Skeletal muscle tissue (tissue), 4 donors: ENCODE data around the gene LTA4H. TPM values are rescaled to one million over a fixed set of nuclear protein-coding genes. Genes with fewer than 3 reads are reported as not detected.

Experiments
- H3K27ac ChIP-seq: one replicate; pipeline ENCODE4 v1.7.0; 2013; ENCODE audit warnings: mild to moderate bottlenecking, low read depth, low read length, inconsistent platforms
- H3K27me3 ChIP-seq, 3 donors: one replicate each; pipeline ENCODE4 v1.7.0; 2013; ENCODE audit warnings: low read length in 3 of 3; ENCODE audit not compliant: control insufficient read depth in 3 of 3, insufficient read depth in 3 of 3
- H3K36me3 ChIP-seq, 3 donors: one replicate each; pipeline ENCODE4 v1.7.0; 2013; ENCODE audit warnings: low read length in 3 of 3; ENCODE audit not compliant: control insufficient read depth in 3 of 3, insufficient read depth in 3 of 3
- H3K4me1 ChIP-seq, 3 donors: one replicate each; pipeline ENCODE4 v1.7.0; 2013; ENCODE audit warnings: low read length in 3 of 3, mild to moderate bottlenecking in 3 of 3; ENCODE audit not compliant: control insufficient read depth in 3 of 3, insufficient read depth in 3 of 3
- H3K4me3 ChIP-seq, 3 donors: one replicate each; pipeline ENCODE4 v1.7.0; 2013; ENCODE audit warnings: low read length in 3 of 3
- H3K9ac ChIP-seq, 3 donors: one replicate each; pipeline ENCODE4 v1.7.0; 2013; ENCODE audit warnings: low read length in 3 of 3, mild to moderate bottlenecking in 3 of 3, moderate library complexity in 2 of 3, low read depth in 1 of 3
- H3K9me3 ChIP-seq, 3 donors: one replicate each; pipeline ENCODE4 v1.7.0; 2013; ENCODE audit warnings: low read length in 3 of 3; ENCODE audit not compliant: control insufficient read depth in 3 of 3
- total RNA-seq: library from RNA; depleted of rRNA; stranded (reverse); fragments of >200 nt; gene quantifications from one replicate; pipeline ENCODE4 v1.2.3, GENCODE V29; 2014
- donor health status: Osteomylitis.

LTA4H gene
- total RNA-seq, 1 donor from 2014 or later = 55.8 TPM

DNA sequence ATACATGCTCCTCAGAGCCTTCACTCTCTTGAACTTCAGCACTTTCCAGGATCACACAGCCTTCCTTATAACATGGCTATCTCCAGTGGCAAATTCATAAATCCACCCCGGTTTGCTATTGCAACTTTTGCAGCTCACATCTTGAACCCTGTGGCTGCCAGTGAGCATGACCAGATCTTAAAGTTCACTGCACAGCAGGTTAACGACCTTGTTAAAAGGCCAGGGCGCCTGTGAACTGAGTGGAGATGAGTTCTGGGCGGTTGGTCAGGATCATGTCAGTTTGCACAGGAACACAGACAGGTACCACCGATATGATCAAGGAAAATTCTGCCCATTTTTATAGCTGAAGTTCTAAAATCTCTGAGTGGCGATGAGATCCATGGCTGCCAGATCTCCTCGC, 24.7 kb upstream of the LTA4H start:
- peaks cover 0 to 4% (median 3%) of the 10 kb centered on the region in 3 donors for H3K4me1 ChIP-seq
- no peak overlapping the region for H3K27ac ChIP-seq
- H3K9ac ChIP-seq = no peak overlapping the region
- H3K27me3 ChIP-seq = no peaks in the 10 kb centered on the region
- no peak overlapping the region for H3K4me3 ChIP-seq
- no peaks in the 10 kb centered on the region for H3K36me3 ChIP-seq
- no peaks in the 10 kb centered on the region for H3K9me3 ChIP-seq

DNA sequence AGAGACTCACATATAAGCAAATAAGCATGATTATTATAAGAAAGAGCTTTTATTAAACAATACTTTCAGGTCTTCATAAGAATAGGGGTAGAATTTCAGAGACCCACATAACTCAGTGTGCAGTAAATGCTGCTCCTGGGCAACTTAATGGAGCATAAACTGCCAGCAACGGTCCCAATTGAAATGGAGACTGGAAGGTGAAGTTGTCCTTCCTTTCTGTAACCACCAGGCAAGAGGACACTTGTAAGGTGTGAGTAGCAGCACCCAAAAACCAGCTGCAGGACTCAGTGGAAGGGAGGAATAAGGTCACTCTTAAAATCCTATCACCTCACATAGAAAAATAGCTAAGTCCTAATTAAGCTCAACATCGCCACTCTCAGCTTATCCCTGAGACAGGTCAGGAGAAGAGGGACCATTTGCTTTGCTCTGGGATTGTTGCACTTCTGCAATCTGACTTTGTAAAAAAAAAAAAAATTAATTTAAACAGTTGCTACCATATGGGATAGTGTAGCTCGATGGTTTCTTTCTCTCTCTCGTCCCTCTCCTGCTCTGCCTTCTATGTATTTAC, 22.7 kb upstream of the LTA4H start:
- Histone ChIP-seq H3K4me3 (no peak overlapping the region), H3K9me3 (no peaks in the 10 kb centered on the region), H3K4me1 (peaks cover 0 to 4% (median 3%) of the 10 kb centered on the region in 3 donors), H3K27ac (no peak overlapping the region), H3K27me3 (no peaks in the 10 kb centered on the region), H3K9ac (no peak overlapping the region), H3K36me3 (no peaks in the 10 kb centered on the region)

DNA sequence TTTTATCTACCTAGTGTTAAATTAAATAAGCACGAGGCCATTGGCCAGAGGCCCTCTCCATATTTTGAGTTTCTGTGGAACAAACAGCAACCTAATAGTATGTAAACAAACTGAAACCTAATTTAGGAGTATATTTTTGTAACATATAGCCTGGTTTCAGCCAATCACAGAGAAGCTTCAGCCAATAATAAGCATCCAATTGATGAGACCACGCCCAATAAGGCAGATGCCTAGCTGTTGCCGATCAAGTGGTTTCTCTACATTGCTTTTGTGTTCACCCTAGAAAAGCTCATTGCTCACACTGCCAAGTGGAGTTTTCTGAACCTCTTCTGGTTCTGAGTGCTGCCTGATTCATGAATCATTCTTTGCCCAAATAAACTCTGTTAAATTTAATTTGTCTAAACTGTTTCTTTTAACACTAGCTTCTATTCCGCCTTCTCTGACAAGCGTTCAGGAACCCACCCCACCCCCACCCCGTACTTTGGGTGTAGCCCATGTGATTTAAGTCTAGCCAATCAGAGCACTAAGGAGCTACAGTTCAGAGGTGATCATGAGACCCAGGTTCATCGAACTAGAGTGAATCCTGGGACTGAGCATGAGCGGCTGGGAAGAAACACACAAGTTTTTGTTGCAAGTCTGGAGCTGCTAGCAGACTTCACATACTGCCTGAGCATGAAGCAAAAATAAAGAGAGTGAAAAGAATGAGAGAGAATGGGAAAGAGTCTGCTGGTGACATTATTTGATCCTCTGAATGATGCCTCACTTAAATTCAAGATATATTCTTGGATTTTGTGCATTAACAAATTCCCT, 21.5 kb upstream of the LTA4H start:
- no peaks in the 10 kb centered on the region for H3K36me3 ChIP-seq
- H3K27ac ChIP-seq = no peak overlapping the region

DNA sequence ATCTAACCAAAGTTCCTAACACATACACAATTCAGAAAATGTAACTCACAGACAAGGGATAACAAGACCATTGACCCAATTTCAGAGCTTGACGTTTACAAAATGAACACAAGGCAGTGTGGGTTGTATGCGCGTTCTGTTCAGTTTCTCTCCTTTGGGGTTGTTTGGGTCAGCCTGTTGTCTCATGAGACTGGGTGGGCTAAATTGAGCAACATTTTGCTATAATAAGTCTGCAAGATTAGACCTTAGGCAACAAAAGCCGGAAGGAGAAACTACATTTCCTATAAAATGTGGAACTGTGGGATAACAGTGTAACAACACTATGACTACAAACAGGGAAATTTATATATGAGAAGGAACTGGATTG, 18.8 kb upstream of the LTA4H start:
- H3K27ac ChIP-seq = peak overlapping the region; percentile 37
- H3K27me3 ChIP-seq = no peaks in the 10 kb centered on the region
- no peaks in the 10 kb centered on the region for H3K9me3 ChIP-seq
- no peaks in the 10 kb centered on the region for H3K36me3 ChIP-seq
- no peak overlapping the region for H3K4me3 ChIP-seq
- H3K4me1 ChIP-seq = no peaks in the 10 kb centered on the region
- no peak overlapping the region for H3K9ac ChIP-seq

More for the DNA sequence above, 21.5 kb upstream of the LTA4H start:
- Histone ChIP-seq H3K9ac (no peak overlapping the region), H3K9me3 (no peaks in the 10 kb centered on the region), H3K27me3 (no peaks in the 10 kb centered on the region), H3K4me3 (no peak overlapping the region), H3K4me1 (no peaks in the 10 kb centered on the region)

DNA sequence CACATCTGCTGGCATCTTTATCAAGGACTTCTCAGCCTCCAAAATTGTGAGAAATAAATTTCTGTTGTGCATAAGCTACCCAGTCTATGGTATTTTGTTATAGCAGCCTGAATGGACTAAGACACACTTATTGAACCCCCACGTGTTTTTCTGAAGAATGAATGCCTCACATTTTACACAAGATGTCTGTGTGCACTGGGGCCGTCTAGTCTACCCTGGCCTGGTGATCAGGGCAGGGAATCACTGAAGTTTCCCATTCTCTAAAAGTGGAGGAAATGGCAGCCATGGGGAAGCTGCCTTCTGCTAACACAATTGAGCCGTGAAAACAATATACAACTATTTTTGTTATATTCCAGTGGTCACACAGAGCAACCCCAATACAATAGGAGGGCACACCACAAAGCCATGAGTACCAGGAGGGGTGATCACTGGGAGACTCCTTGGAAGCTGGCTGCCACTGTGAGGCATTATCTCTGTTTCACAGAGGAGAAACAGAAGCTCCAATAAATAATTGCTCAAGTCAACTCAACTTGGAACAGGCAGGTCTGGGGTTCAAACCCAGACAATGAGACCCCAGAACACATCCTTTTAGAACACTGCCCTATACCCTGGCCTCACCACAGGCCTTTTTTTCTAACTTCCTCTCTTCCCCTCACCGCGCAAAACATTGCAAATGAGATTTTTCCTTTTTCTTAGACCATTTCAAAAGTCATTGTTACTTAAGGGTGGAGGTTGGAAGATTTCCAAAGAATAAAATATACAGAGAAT, 18.3 kb upstream of the LTA4H start:
- Histone ChIP-seq H3K36me3 (no peaks in the 10 kb centered on the region), H3K27ac (peak overlapping the region; percentile 37), H3K9ac (no peak overlapping the region)

DNA sequence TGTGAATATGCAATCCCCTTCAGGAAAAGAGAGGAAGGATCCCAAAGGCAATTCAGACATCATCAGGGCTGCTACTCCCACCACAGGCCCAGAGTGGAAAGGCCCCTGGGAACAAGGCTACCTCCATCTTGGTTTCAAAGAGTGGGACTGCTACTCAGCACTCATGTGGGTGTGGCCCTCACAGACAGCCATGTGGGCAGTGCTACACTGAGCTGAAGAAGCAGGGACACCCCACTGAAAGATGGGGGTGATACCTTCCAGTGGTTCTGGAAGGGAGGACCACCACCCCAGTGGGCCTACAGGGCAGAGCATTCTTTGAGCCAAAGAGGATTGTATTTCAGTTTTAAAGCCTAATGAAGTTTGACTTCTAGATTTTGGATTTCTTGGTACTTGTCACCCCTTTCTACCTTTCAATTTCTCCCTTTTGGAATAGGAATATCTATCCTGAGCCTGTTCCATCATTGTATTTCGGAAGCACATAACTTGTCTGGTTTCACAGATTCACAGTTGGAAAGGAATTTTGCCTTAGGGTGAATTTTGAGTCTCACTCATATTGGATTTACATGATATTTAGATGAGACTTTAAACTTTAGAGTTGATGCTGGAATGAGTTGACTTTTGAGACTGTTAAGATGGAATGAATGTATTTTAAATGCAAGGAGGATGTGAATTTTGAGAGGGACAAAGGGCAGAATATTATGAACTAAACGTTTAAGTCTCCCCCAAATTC, 16.5 kb upstream of the LTA4H start:
- Histone ChIP-seq H3K4me3 (no peak overlapping the region), H3K36me3 (no peaks in the 10 kb centered on the region), H3K27me3 (no peaks in the 10 kb centered on the region), H3K27ac (no peak overlapping the region), H3K4me1 (peaks cover 0 to 13% (median 0%) of the 10 kb centered on the region in 3 donors), H3K9me3 (no peaks in the 10 kb centered on the region), H3K9ac (no peak overlapping the region)

More for the DNA sequence above, 18.3 kb upstream of the LTA4H start:
- no peaks in the 10 kb centered on the region for H3K27me3 ChIP-seq
- H3K4me3 ChIP-seq = no peak overlapping the region
- H3K4me1 ChIP-seq = no peaks in the 10 kb centered on the region
- H3K9me3 ChIP-seq = no peaks in the 10 kb centered on the region

DNA sequence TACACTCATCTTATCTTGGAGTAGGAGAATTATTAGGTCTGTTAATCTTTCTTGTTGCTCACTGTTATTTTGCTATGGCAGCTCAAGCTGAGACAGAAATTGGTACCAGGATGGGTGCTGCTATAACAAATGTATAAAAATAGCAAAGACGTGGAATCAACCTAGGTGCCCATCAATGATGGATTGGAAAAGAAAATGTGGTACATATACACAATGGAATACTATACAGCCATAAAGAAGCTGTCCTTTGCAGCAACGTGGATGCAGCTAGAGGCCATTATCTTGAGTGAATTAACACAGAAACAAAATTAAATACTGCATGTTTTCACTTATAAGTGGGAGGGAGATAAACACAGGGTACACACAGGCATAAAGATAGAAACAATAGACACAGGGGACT, 14.8 kb upstream of the LTA4H start:
- H3K27me3 ChIP-seq = no peaks in the 10 kb centered on the region
- H3K4me1 ChIP-seq = peaks cover 0 to 13% (median 0%) of the 10 kb centered on the region in 3 donors
- H3K9me3 ChIP-seq = no peaks in the 10 kb centered on the region
- no peak overlapping the region for H3K27ac ChIP-seq
- H3K4me3 ChIP-seq = no peak overlapping the region
- H3K9ac ChIP-seq = no peak overlapping the region
- no peaks in the 10 kb centered on the region for H3K36me3 ChIP-seq

DNA sequence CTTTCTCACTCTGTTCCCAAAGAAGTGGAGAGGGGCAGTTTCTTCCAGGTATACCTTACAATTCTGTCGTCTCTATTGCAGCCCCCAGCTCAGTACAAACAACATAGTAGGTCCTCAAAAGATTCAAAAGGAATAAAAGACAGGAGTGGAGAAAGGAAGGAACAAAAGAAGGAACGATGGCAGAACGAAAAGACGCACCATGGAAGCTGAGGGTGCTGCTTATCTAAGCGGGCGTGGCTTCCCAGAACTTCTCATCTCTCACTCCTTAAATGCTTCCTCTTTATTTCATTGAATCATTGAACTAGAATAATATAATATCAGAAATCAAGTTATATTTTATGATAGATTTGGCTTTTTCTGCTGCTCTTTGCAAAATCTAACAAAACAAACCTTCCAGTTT, 13.7 kb upstream of the LTA4H start:
- Histone ChIP-seq H3K9me3 (no peaks in the 10 kb centered on the region), H3K9ac (no peak overlapping the region), H3K4me3 (no peak overlapping the region), H3K36me3 (no peaks in the 10 kb centered on the region), H3K4me1 (peaks cover 0 to 13% (median 0%) of the 10 kb centered on the region in 3 donors), H3K27me3 (no peaks in the 10 kb centered on the region), H3K27ac (no peak overlapping the region)

DNA sequence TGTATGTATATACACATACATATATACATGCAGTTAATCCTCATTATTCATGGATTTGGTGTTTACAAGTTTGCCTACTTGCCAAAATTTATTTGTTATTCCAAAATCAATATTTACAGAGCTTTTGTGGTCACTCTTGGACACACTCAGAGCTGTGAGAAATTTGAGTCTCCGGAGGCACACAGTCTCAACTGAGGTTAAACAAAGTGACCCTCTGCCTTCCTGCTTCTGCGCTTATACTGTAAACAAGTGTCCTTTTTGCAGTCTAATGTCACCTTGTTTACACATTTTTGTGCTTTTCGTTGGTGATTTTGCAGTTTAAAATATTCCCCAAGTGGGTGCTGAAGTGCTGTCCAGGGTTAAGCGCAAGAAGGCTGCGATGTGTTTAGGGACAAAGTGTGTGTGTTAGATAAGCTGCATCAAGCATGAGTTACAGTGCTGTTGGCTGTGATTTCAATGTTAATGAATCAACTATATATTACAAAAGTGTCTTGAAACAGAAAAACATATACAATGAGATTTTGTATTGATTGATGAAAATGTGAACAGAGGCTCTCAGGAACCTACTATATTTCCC, 13.1 kb upstream of the LTA4H start:
- Histone ChIP-seq H3K27ac (no peak overlapping the region), H3K4me3 (no peak overlapping the region), H3K9me3 (no peaks in the 10 kb centered on the region), H3K4me1 (peaks cover 0 to 13% (median 0%) of the 10 kb centered on the region in 3 donors), H3K27me3 (no peaks in the 10 kb centered on the region), H3K9ac (no peak overlapping the region), H3K36me3 (no peaks in the 10 kb centered on the region)
